HG03108 (cell line): ENCODE results near the gene CATSPERE.

ENCODE experiments used
- ATAC-seq: cut with Tn5 transposase; IDR thresholded peaks from one replicate; pipeline ENCODE4 v1.9.1; 2021; ENCODE audit warnings: moderate library complexity; ENCODE audit not compliant: unreplicated experiment

Gene CATSPERE, protein sequence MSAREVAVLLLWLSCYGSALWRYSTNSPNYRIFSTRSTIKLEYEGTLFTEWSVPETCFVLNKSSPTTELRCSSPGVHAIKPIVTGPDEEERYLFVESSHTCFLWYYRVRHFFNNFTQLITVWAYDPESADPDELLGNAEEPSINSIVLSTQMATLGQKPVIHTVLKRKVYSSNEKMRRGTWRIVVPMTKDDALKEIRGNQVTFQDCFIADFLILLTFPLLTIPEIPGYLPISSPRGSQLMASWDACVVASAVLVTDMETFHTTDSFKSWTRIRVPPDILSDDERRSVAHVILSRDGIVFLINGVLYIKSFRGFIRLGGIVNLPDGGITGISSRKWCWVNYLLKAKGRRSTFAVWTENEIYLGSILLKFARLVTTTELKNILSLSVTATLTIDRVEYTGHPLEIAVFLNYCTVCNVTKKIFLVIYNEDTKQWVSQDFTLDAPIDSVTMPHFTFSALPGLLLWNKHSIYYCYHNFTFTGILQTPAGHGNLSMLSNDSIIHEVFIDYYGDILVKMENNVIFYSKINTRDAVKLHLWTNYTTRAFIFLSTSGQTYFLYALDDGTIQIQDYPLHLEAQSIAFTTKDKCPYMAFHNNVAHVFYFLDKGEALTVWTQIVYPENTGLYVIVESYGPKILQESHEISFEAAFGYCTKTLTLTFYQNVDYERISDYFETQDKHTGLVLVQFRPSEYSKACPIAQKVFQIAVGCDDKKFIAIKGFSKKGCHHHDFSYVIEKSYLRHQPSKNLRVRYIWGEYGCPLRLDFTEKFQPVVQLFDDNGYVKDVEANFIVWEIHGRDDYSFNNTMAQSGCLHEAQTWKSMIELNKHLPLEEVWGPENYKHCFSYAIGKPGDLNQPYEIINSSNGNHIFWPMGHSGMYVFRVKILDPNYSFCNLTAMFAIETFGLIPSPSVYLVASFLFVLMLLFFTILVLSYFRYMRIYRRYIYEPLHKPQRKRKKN

GRCh38 chr1:244461245-244462071, at the start of gene CATSPERE:
Gene CATSPERE (plus strand): TSS chr1:244461273. CDS start chr1:244461430, 157 bp downstream.
- peak; percentile 97 for ATAC-seq

- no peak for ATAC-seq
Measured at GRCh38 chr1:244412176-244412575, 48.9 kb upstream of the CATSPERE start.

- no peak for ATAC-seq
Measured at GRCh38 chr1:244413736-244414135, 47.3 kb upstream of the CATSPERE start.

- no peak for ATAC-seq
Measured at GRCh38 chr1:244414543-244414942, 46.5 kb upstream of the CATSPERE start.

GRCh38 chr1:244419024-244419423, 42.0 kb upstream of the CATSPERE start:
- ATAC-seq, result no peak

DNA sequence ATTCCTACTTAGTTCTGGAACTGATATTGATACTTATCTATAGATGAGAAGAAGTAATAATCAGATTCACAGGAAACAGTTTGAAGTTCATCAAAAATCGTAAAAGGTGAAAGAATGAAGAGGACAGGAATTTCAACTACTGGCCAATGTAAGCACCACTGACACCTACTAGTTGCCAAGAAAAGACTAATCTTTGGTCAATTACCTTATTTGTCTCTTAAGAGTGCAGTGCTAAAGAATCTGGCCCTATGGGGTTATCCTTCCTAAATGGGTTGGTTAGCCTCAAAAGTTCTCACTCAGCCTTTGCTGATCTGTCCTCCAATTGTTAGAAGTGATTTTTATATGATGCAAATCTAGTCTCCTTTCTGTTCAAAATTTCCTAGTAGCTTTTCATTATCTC, 38.9 kb upstream of the CATSPERE start:
- ATAC-seq, result no peak

DNA sequence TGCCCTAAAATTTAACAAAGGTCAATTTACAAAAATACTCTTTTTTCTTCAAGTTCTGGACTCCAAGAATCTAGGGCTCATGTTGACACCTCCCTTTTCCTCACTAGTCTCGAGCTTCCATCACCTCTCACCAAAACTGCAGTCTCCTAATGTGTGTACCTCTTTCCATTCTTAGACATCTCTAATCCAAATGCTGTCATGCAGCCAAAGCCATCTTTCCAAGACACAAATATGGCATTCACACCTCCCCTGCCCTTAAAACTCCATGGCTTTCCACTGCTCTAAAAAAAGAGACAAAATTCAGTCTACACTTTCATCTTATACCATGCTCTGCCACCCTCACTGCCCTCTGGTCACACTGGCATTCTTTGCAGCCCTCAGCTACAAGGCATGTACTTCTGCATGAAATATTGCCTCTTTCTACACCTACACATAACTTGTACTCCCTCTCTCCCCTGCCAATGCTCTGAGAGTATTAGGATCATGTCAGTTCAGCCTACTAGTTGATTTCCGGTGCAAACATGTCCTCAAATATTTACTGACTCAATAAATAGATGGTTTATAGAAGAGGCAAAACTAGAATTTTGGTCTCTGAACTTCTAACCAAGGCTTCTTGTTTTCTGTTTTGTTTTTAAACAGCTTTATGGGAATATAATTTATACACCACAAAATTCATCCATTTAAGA, 36.3 kb upstream of the CATSPERE start:
- no peak for ATAC-seq

DNA sequence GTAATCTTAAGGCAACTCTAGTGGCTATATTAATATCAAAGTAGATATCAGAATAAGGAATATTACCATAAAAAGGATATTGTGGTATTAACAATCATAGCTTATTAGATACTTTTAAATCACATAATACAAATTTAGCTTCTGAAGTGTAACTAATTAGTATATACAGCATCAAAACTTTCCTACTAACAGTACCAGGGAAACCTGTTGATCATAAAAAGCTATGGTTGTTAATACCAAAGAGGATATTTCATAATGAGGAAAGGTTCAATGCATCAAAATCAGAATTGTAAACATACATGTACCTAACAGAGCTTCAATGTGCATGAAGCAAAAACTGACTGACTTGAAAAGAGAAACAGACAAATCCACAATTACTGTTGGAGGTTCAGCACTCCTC, 33.4 kb upstream of the CATSPERE start:
- no peak for ATAC-seq

DNA sequence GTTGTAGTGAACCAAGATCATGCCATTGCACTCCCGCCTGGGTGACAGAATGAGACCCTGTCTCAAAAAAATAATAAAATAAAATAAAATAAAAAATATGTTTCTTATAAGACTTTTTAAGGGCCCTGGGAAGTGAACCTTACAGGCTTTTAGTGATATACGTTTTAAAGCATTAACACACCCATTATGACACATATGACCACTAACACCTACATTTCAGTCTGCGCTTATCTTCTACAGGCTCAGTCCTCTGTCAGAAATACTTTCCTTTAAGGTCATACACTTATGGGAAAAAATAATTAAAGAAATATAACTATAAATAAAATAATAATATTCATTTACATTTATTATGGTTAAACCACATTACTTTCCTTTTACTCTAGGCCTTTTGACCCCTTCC, 31.3 kb upstream of the CATSPERE start:
- ATAC-seq, result no peak

DNA sequence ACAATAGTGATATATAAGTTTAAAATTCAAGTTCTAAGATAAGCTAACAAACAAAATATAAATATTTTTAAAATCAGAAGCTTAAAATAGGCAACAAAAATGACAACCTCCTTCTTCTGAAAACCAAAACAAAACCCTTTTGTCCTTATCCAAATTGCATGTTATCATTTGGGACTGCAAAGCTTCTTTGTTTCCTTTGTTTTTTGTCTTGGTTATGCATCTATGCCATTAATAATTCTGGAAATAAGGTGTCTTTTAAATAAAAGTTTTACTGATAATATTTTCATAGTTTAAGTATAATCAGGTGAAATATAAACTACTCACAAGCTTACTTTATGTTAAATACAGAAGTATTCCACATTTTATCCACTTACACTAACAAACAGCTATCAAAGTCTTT, 29.9 kb upstream of the CATSPERE start:
- no peak for ATAC-seq

GRCh38 chr1:244435562-244436205, 25.4 kb upstream of the CATSPERE start:
- no peak for ATAC-seq

DNA sequence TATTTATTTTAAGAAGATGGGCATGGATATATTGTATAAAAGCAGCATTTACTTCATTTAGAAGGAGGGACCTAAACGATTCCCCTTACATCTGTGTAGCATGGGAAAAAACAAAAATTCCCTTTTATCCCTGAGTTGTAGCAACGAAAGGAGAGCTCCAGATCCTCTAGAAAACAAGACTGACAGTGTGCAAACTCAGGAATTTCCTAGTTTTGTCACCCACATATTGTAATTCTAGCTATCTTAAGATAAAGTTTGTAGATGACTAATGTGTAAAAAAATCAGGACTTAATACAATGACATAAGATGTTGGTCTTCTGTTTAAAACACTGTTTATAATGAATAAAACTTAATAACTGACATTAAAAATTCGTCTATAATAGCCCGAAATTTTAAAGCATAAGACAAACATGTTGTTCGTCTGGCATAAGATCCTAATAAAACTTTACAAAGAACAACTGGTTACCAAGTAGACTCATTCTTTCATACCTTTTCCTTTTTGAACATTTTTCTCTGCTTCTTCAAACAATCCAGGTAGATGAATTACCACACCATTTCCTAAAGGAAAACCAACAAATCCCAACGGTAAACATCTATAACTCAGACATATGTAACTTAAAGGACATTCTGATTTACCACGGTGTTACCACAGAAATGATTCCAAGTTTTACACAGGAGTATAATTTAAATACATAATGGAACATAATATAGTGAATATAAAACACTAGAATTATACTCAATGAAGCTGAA, 24.6 kb upstream of the CATSPERE start:
- no peak for ATAC-seq

DNA sequence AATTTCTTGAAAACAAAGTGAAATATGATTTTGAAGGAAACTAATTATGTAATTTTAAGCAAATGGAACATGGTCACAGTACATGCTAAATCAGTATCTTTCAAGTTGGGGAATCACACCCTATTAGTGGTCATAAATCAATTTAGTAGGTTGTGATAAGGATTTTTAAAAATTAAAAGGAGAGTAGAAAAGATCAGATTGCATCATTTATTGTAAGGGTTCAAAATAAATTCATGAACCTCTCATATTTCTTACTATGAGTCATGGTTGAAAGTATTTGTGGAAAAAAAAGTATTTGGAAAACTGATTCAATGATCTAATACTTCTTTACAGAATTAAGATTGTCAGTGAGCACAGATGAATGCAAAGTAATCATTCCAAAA, 24.0 kb upstream of the CATSPERE start:
- no peak for ATAC-seq

GRCh38 chr1:244439391-244440032, 21.6 kb upstream of the CATSPERE start:
- ATAC-seq, result no peak

DNA sequence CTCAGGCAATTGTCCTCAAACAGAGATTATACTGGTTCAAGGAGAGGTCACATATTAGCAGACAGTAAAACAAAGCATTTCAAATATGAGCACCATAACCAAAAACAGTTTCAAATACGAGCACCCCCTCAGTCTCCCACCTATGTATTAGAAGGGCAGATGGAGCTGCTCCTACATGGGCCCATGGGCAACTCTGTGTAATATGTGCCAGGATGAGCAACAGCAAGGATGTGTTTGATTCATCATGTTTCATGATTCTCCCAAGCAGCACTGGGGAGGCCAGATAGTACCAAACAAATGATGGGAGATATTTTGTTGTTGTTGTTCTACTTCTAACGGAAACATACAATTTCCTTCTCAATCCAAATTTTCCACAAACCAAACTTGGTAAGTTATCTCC, 18.2 kb upstream of the CATSPERE start:
- no peak for ATAC-seq

DNA sequence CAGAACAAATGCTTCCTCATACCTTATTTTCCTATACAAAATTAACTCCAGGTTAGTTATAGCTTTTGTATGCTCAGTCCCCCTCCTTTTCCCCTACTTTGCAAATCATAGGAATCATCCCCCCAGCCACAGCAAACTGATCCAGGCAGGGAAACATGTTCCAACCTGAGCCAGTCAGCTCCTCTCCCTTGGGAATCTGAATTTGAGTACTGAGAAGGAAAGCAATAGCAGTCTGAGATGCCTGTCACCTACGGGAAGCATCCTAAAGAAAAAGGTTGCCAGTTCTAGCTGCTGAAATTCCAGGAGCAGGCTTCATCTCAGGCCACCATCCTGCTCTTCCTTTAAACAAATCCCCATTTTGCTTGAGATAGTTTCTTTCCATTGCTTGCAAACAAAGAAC, 16.2 kb upstream of the CATSPERE start:
- ATAC-seq, result no peak

- ATAC-seq, result no peak
Measured at GRCh38 chr1:244445320-244446181, 15.5 kb upstream of the CATSPERE start.

DNA sequence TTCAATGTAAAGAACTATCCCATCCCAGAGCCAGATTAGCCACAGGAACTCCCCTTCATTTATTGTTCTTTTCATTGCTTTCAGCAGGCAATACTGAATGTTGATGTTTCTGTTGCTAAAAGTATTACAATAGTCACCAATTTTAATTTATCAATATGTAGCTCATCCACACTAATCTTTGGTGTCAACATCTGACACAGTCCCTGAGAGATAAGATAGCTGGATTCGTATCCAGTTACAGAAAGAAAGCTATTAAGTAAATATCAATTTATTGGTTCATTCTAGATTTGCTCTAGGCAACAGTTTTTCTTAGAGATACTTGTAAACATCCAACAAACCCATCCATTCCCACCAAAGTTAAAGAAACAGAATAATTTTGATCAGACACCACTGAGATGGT, 14.0 kb upstream of the CATSPERE start:
- ATAC-seq, result no peak
